Measurements from ENCODE around the gene GREM2.

GREM2 gene

DNA sequence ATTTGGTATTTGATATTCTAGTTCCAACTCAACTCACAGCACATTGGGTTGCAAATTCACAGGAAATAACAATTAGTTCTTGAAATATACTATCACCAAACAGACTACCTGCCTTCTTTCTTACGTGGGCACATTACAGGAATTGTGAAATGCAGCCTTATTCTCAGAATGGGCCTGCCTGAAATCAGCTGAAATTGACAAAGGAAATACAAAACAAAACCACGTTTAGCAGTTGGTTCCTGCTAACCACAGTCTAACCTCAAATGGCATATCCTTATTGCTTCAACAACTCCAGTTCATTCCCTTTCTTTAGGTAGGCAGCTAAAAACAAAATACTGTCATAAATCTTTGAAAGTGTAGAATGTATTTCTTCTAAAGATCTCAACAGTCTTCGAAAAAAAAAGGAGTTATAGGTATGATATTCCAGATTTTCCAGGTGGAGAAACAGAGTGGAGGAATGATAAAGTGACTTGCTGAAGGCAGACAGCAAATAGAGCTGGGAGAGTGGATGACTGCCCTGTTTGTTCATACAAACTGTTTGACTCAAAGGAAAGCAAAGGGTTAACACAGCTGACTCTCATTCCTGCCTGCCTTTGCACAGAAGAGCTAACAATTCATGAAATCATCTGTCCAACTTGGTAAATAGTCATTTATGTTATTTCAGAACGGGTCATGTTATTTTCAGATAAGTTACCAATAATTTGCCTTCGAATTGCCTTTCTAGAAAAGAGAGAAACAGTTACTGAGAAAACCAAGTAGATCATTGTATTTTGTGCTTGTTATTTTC, 1.6 kb upstream of the GREM2 start:
- Histone ChIP-seq H3K4me1 (no peaks in the 10 kb centered on the region), H3K4me3 (ENCODE audit: low read depth, low read length) (no peak overlapping the region), H3K79me2 (no peaks in the 10 kb centered on the region), H3K9me3 (ENCODE audit: control insufficient read depth, low read length) (no peaks in the 10 kb centered on the region), H3K27me3 (ENCODE audit: control insufficient read depth, insufficient read depth, low read length) (no peaks in the 10 kb centered on the region), H3K27ac (no peak overlapping the region), H2AFZ (no peak overlapping the region), H3K36me3 (ENCODE audit: control insufficient read depth, insufficient read depth, low read length) (no peaks in the 10 kb centered on the region), H3K4me2 (ENCODE audit: low read length) (no peak overlapping the region), H3K9ac (no peak overlapping the region)
- TF ChIP-seq, protein P1, sequence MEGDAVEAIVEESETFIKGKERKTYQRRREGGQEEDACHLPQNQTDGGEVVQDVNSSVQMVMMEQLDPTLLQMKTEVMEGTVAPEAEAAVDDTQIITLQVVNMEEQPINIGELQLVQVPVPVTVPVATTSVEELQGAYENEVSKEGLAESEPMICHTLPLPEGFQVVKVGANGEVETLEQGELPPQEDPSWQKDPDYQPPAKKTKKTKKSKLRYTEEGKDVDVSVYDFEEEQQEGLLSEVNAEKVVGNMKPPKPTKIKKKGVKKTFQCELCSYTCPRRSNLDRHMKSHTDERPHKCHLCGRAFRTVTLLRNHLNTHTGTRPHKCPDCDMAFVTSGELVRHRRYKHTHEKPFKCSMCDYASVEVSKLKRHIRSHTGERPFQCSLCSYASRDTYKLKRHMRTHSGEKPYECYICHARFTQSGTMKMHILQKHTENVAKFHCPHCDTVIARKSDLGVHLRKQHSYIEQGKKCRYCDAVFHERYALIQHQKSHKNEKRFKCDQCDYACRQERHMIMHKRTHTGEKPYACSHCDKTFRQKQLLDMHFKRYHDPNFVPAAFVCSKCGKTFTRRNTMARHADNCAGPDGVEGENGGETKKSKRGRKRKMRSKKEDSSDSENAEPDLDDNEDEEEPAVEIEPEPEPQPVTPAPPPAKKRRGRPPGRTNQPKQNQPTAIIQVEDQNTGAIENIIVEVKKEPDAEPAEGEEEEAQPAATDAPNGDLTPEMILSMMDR (IDR thresholded peaks at IDR 0.05) = no peak

- no peak overlapping the region for H3K27ac ChIP-seq
- no peak overlapping the region for H3K4me3 ChIP-seq (ENCODE audit: low read depth, low read length)
- H3K9me3 ChIP-seq (ENCODE audit: control insufficient read depth, low read length) = no peaks in the 10 kb centered on the region
- no peaks in the 10 kb centered on the region for H3K36me3 ChIP-seq (ENCODE audit: control insufficient read depth, insufficient read depth, low read length)
- no peaks in the 10 kb centered on the region for H3K27me3 ChIP-seq (ENCODE audit: control insufficient read depth, insufficient read depth, low read length)
- H3K79me2 ChIP-seq = no peaks in the 10 kb centered on the region
- no peak overlapping the region for H3K9ac ChIP-seq
- no peaks in the 10 kb centered on the region for H3K4me1 ChIP-seq
- no peak overlapping the region for H3K4me2 ChIP-seq (ENCODE audit: low read length)
- TF ChIP-seq, protein P1 (IDR thresholded peaks at IDR 0.05) = no peak
- no peak overlapping the region for H2AFZ ChIP-seq
These were observed 856 bp upstream of the GREM2 start for GRCh38 chr1:240612811-240613210.

DNA sequence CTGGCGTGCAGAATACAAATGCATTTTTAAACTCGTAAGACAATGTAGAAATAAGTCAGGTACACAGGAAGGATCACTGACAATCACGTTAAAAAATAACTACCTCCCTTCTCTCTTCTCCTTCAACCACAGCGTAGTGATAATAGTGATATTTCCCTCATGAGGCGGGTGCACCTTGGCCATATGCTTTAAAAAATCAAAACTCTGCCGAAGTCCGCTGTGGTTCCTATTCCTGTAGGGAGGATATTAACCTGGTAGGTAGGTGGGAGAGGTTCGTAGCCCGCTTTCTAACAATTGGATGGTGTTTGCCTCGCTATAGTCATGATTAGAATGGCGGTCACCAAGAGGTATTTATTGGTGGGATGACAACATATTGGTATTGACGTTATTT, 732 bp downstream of the GREM2 start:
- Histone ChIP-seq H3K27ac (peak overlapping the region; percentile 85), H3K9ac (peak overlapping the region; percentile 35)

DNA sequence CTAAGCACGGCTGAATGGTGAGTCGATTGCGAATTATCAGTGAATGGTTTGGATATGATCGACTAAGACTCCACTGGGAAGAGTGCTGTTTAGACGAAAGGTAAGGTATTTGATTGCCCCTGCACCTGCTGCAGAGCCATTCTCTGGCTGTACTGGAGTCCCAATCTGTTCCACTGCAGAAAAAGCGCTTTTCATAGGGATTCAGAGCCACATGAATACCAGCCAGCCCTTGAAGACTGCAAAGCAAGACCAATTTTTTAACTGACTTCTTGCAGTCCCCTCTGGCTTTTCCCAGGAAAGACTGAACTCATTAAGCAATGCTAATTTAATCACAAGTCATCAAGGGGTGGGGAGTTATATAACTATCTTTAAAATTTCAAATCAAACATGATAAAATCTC, 1.3 kb downstream of the GREM2 start:
- no peaks in the 10 kb centered on the region for H3K27me3 ChIP-seq (ENCODE audit: control insufficient read depth, insufficient read depth, low read length)
- H3K9ac ChIP-seq = no peak overlapping the region

More for the DNA sequence above, 732 bp downstream of the GREM2 start:
- Histone ChIP-seq H3K36me3 (ENCODE audit: control insufficient read depth, insufficient read depth, low read length) (no peaks in the 10 kb centered on the region), H3K4me2 (ENCODE audit: low read length) (peak overlapping the region; percentile 94), H3K27me3 (ENCODE audit: control insufficient read depth, insufficient read depth, low read length) (no peaks in the 10 kb centered on the region), H2AFZ (peak overlapping the region; percentile 83), H3K4me3 (ENCODE audit: low read depth, low read length) (peak overlapping the region; percentile 78), H3K4me1 (no peaks in the 10 kb centered on the region), H3K9me3 (ENCODE audit: control insufficient read depth, low read length) (no peaks in the 10 kb centered on the region), H3K79me2 (no peaks in the 10 kb centered on the region)
- TF ChIP-seq, protein P1 (IDR thresholded peaks at IDR 0.05) = no peak

More for the DNA sequence above, 1.3 kb downstream of the GREM2 start:
- TF ChIP-seq, protein P1 (IDR thresholded peaks at IDR 0.05) = no peak
- Histone ChIP-seq H3K4me3 (ENCODE audit: low read depth, low read length) (peak overlapping the region; percentile 78), H3K4me2 (ENCODE audit: low read length) (peak overlapping the region; percentile 94), H3K9me3 (ENCODE audit: control insufficient read depth, low read length) (no peaks in the 10 kb centered on the region), H3K4me1 (no peaks in the 10 kb centered on the region), H3K36me3 (ENCODE audit: control insufficient read depth, insufficient read depth, low read length) (no peaks in the 10 kb centered on the region), H2AFZ (peak overlapping the region; percentile 67), H3K79me2 (no peaks in the 10 kb centered on the region), H3K27ac (peak overlapping the region; percentile 85)

Data from parathyroid adenoma (tissue), 2 donors.